ENCODE measurements around the gene PRKD2.

The PRKD2 gene

GRCh38 chr19:46722421-46723022 lies 5.6 kb upstream of the PRKD2 start:
- WGBS (ENCODE audit: insufficient coverage) = 29% methylated on average over 14 of the region's 25 CpGs
- Histone ChIP-seq H3K9me3 (ENCODE audit: control extremely low read depth in 1 of 5, control insufficient read depth in 4 of 5, insufficient read depth in 2 of 5, low read depth in 1 of 5, low read length in 4 of 5) (no peaks in the 10 kb centered on the region), H3K4me3 (ENCODE audit: control insufficient read depth in 1 of 7, extremely low read depth in 1 of 7, insufficient read depth in 4 of 7, low read depth in 2 of 7, low read length in 6 of 7) (peak overlapping the region in 4 of 7 experiments; percentile 1 to 18 (median 9)), H3K4me1 (ENCODE audit: control extremely low read depth in 1 of 4, control insufficient read depth in 4 of 4, insufficient read depth in 4 of 4, low read length in 3 of 4) (peaks cover 9 to 65% (median 55%) of the 10 kb centered on the region in 4 experiments), H3K27ac (ENCODE audit: insufficient read depth in 1 of 2, low read depth in 1 of 2, low read length in 2 of 2, poor library complexity in 1 of 2, severe bottlenecking in 2 of 2) (no peak overlapping the region), H3K36me3 (ENCODE audit: control insufficient read depth in 4 of 4, insufficient read depth in 4 of 4, low read length in 3 of 4) (peaks cover 2 to 87% (median 57%) of the 10 kb centered on the region in 4 experiments), H3K27me3 (replicated peaks in 2 of 5; ENCODE audit: control insufficient read depth in 4 of 5, insufficient read depth in 5 of 5, low read length in 4 of 5) (no peaks in the 10 kb centered on the region)
- CTCF ChIA-PET = interaction anchor here (0.6 to 15.9 kb wide), 6 partner anchors 8 to 106 kb away, joined by 3 to 356 read pairs (median 3); partner anchors contain the start of gene PRKD2
- POLR2A ChIA-PET = interaction anchor here (0.9 to 1.2 kb wide), 2 partner anchors 8 to 10 kb away, joined by 4 to 5 read pairs; no protein-coding TSS in a partner anchor
- DNase-seq = peak in 2 of 3 donors; percentile 44 to 46

- POLR2A ChIA-PET = no interaction called here
- H3K27ac ChIP-seq (ENCODE audit: insufficient read depth in 1 of 2, low read depth in 1 of 2, low read length in 2 of 2, poor library complexity in 1 of 2, severe bottlenecking in 2 of 2) = no peak overlapping the region
- CTCF ChIA-PET = interaction anchor here (1.2 to 15.9 kb wide), 2 partner anchors 9 to 13 kb away, joined by 3 to 356 read pairs; partner anchors contain the start of gene PRKD2
- H3K36me3 ChIP-seq (ENCODE audit: control insufficient read depth in 4 of 4, insufficient read depth in 4 of 4, low read length in 3 of 4) = peaks cover 2 to 82% (median 52%) of the 10 kb centered on the region in 4 experiments
- no peaks in the 10 kb centered on the region for H3K9me3 ChIP-seq (ENCODE audit: control extremely low read depth in 1 of 5, control insufficient read depth in 4 of 5, insufficient read depth in 2 of 5, low read depth in 1 of 5, low read length in 4 of 5)
- WGBS (ENCODE audit: insufficient coverage) = 85% methylated on average over 16 of the region's 17 CpGs
- DNase-seq = no peak
- no peak overlapping the region for H3K4me3 ChIP-seq (ENCODE audit: control insufficient read depth in 1 of 7, extremely low read depth in 1 of 7, insufficient read depth in 4 of 7, low read depth in 2 of 7, low read length in 6 of 7)
- no peaks in the 10 kb centered on the region for H3K27me3 ChIP-seq (replicated peaks in 2 of 5; ENCODE audit: control insufficient read depth in 4 of 5, insufficient read depth in 5 of 5, low read length in 4 of 5)
- peaks cover 9 to 70% (median 58%) of the 10 kb centered on the region in 4 experiments for H3K4me1 ChIP-seq (ENCODE audit: control extremely low read depth in 1 of 4, control insufficient read depth in 4 of 4, insufficient read depth in 4 of 4, low read length in 3 of 4)
These were observed 5.1 kb upstream of the PRKD2 start for GRCh38 chr19:46722004-46722380.

GRCh38 chr19:46721269-46722003 lies 4.5 kb upstream of the PRKD2 start:
- H3K36me3 ChIP-seq (ENCODE audit: control insufficient read depth in 4 of 4, insufficient read depth in 4 of 4, low read length in 3 of 4) = peaks cover 2 to 76% (median 47%) of the 10 kb centered on the region in 4 experiments
- WGBS (ENCODE audit: insufficient coverage) = 97% methylated on average over 15 of the region's 16 CpGs
- POLR2A ChIA-PET = no interaction called here
- no peak overlapping the region for H3K4me3 ChIP-seq (ENCODE audit: control insufficient read depth in 1 of 7, extremely low read depth in 1 of 7, insufficient read depth in 4 of 7, low read depth in 2 of 7, low read length in 6 of 7)
- H3K27me3 ChIP-seq (replicated peaks in 2 of 5; ENCODE audit: control insufficient read depth in 4 of 5, insufficient read depth in 5 of 5, low read length in 4 of 5) = no peaks in the 10 kb centered on the region
- no peak for DNase-seq
- H3K27ac ChIP-seq (ENCODE audit: insufficient read depth in 1 of 2, low read depth in 1 of 2, low read length in 2 of 2, poor library complexity in 1 of 2, severe bottlenecking in 2 of 2) = no peak overlapping the region
- no peaks in the 10 kb centered on the region for H3K9me3 ChIP-seq (ENCODE audit: control extremely low read depth in 1 of 5, control insufficient read depth in 4 of 5, insufficient read depth in 2 of 5, low read depth in 1 of 5, low read length in 4 of 5)
- CTCF ChIA-PET = interaction anchor here (0.7 to 1.2 kb wide), 2 partner anchors 9 kb away, joined by 3 read pairs; no protein-coding TSS in a partner anchor
- peaks cover 9 to 73% (median 58%) of the 10 kb centered on the region in 4 experiments for H3K4me1 ChIP-seq (ENCODE audit: control extremely low read depth in 1 of 4, control insufficient read depth in 4 of 4, insufficient read depth in 4 of 4, low read length in 3 of 4)

- CTCF ChIA-PET = interaction anchor here (0.7 kb wide), 1 partner anchor 10 kb away, joined by 3 read pairs; no protein-coding TSS in a partner anchor
- POLR2A ChIA-PET = no interaction called here
- DNase-seq = no peak
- H3K27me3 ChIP-seq (replicated peaks in 2 of 5; ENCODE audit: control insufficient read depth in 4 of 5, insufficient read depth in 5 of 5, low read length in 4 of 5) = no peaks in the 10 kb centered on the region
- H3K4me3 ChIP-seq (ENCODE audit: control insufficient read depth in 1 of 7, extremely low read depth in 1 of 7, insufficient read depth in 4 of 7, low read depth in 2 of 7, low read length in 6 of 7) = no peak overlapping the region
- WGBS (ENCODE audit: insufficient coverage) = 98% methylated on average over 18 of the region's 22 CpGs
- peaks cover 2 to 69% (median 41%) of the 10 kb centered on the region in 4 experiments for H3K36me3 ChIP-seq (ENCODE audit: control insufficient read depth in 4 of 4, insufficient read depth in 4 of 4, low read length in 3 of 4)
- peaks cover 9 to 80% (median 62%) of the 10 kb centered on the region in 4 experiments for H3K4me1 ChIP-seq (ENCODE audit: control extremely low read depth in 1 of 4, control insufficient read depth in 4 of 4, insufficient read depth in 4 of 4, low read length in 3 of 4)
- no peaks in the 10 kb centered on the region for H3K9me3 ChIP-seq (ENCODE audit: control extremely low read depth in 1 of 5, control insufficient read depth in 4 of 5, insufficient read depth in 2 of 5, low read depth in 1 of 5, low read length in 4 of 5)
- H3K27ac ChIP-seq (ENCODE audit: insufficient read depth in 1 of 2, low read depth in 1 of 2, low read length in 2 of 2, poor library complexity in 1 of 2, severe bottlenecking in 2 of 2) = no peak overlapping the region
These were observed 3.8 kb upstream of the PRKD2 start for GRCh38 chr19:46720503-46721239.

- no peak overlapping the region for H3K27ac ChIP-seq (ENCODE audit: insufficient read depth in 1 of 2, low read depth in 1 of 2, low read length in 2 of 2, poor library complexity in 1 of 2, severe bottlenecking in 2 of 2)
- peaks cover 2 to 61% (median 36%) of the 10 kb centered on the region in 4 experiments for H3K36me3 ChIP-seq (ENCODE audit: control insufficient read depth in 4 of 4, insufficient read depth in 4 of 4, low read length in 3 of 4)
- WGBS (ENCODE audit: insufficient coverage) = 86% methylated on average over 14 of the region's 25 CpGs
- ChIA-PET POLR2A (no interaction called here), CTCF (interaction anchor here (2.8 kb wide), 1 partner anchor 9 kb away, joined by 22 read pairs; no protein-coding TSS in a partner anchor)
- no peak for DNase-seq
- peaks cover 14 to 88% (median 70%) of the 10 kb centered on the region in 4 experiments for H3K4me1 ChIP-seq (ENCODE audit: control extremely low read depth in 1 of 4, control insufficient read depth in 4 of 4, insufficient read depth in 4 of 4, low read length in 3 of 4)
- H3K27me3 ChIP-seq (replicated peaks in 2 of 5; ENCODE audit: control insufficient read depth in 4 of 5, insufficient read depth in 5 of 5, low read length in 4 of 5) = no peaks in the 10 kb centered on the region
- H3K9me3 ChIP-seq (ENCODE audit: control extremely low read depth in 1 of 5, control insufficient read depth in 4 of 5, insufficient read depth in 2 of 5, low read depth in 1 of 5, low read length in 4 of 5) = no peaks in the 10 kb centered on the region
- no peak overlapping the region for H3K4me3 ChIP-seq (ENCODE audit: control insufficient read depth in 1 of 7, extremely low read depth in 1 of 7, insufficient read depth in 4 of 7, low read depth in 2 of 7, low read length in 6 of 7)
These were observed 3.0 kb upstream of the PRKD2 start for GRCh38 chr19:46719629-46720502.

GRCh38 chr19:46718934-46719622 lies 2.2 kb upstream of the PRKD2 start:
- H3K4me1 ChIP-seq (ENCODE audit: control extremely low read depth in 1 of 4, control insufficient read depth in 4 of 4, insufficient read depth in 4 of 4, low read length in 3 of 4) = peaks cover 16 to 93% (median 75%) of the 10 kb centered on the region in 4 experiments
- peak overlapping the region in 1 of 7 experiments; percentile 11 for H3K4me3 ChIP-seq (ENCODE audit: control insufficient read depth in 1 of 7, extremely low read depth in 1 of 7, insufficient read depth in 4 of 7, low read depth in 2 of 7, low read length in 6 of 7)
- H3K27me3 ChIP-seq (replicated peaks in 2 of 5; ENCODE audit: control insufficient read depth in 4 of 5, insufficient read depth in 5 of 5, low read length in 4 of 5) = no peaks in the 10 kb centered on the region
- H3K27ac ChIP-seq (ENCODE audit: insufficient read depth in 1 of 2, low read depth in 1 of 2, low read length in 2 of 2, poor library complexity in 1 of 2, severe bottlenecking in 2 of 2) = no peak overlapping the region
- CTCF ChIA-PET = interaction anchor here (1.1 to 2.8 kb wide), 3 partner anchors 10 to 80 kb away, joined by 3 to 22 read pairs (median 6); no protein-coding TSS in a partner anchor
- 52% methylated on average over 7 of the region's 15 CpGs for WGBS (ENCODE audit: insufficient coverage)
- H3K36me3 ChIP-seq (ENCODE audit: control insufficient read depth in 4 of 4, insufficient read depth in 4 of 4, low read length in 3 of 4) = peaks cover 2 to 53% (median 30%) of the 10 kb centered on the region in 4 experiments
- peak in 2 of 3 donors; percentile 47 to 55 for DNase-seq
- no peaks in the 10 kb centered on the region for H3K9me3 ChIP-seq (ENCODE audit: control extremely low read depth in 1 of 5, control insufficient read depth in 4 of 5, insufficient read depth in 2 of 5, low read depth in 1 of 5, low read length in 4 of 5)
- POLR2A ChIA-PET = interaction anchor here (1.3 kb wide), 1 partner anchor 13 kb away, joined by 5 read pairs; no protein-coding TSS in a partner anchor
